GM10266 (cell line): ENCODE data around the gene SORL1-AS1.

Source experiments
- DNase-seq: peaks from one replicate; pipeline ENCODE4 v3.0.0; 2012; ENCODE audit errors: extremely low spot score
- TF ChIP-seq, protein P1 (sequence below): IDR thresholded peaks from 2 replicates; pipeline ENCODE4 v1.5.1; 2012; ENCODE audit warnings: mild to moderate bottlenecking, low read depth; ENCODE audit not compliant: control insufficient read depth, insufficient read depth; ENCODE audit errors: missing control alignments

Gene SORL1-AS1

DNA sequence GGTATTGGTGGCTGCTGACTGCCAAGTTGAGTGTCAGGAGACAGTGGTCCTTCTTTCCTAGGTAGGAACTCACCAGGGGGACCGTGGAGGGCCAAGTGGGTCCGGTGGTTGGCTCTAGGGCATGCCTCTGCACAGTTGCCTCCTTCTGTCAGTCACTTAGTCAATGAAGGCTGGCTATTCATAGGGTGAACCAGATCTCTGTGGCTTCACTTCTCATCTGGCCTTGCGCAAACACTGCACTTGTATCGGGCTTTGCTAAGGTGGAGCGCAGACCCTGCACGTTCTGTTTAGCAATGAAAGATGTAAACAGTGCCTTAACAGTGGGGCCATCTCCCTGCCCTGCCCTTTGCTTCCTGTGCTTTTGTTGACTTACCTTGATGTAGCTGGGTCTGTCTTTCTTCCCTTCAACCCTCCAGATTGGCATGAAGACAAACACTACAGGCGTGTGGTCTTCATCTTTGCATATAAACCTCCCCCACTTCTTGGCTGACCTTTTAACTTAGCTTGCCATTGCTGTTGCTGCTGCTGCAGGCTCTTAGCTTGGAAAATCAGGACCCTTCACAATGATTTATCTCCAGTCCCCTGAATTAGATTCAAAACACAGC lies 6.7 kb upstream of the SORL1-AS1 start:
- no peak for DNase-seq

GRCh38 chr11:121458551-121458950 lies 5.8 kb upstream of the SORL1-AS1 start:
- TF ChIP-seq, protein P1, sequence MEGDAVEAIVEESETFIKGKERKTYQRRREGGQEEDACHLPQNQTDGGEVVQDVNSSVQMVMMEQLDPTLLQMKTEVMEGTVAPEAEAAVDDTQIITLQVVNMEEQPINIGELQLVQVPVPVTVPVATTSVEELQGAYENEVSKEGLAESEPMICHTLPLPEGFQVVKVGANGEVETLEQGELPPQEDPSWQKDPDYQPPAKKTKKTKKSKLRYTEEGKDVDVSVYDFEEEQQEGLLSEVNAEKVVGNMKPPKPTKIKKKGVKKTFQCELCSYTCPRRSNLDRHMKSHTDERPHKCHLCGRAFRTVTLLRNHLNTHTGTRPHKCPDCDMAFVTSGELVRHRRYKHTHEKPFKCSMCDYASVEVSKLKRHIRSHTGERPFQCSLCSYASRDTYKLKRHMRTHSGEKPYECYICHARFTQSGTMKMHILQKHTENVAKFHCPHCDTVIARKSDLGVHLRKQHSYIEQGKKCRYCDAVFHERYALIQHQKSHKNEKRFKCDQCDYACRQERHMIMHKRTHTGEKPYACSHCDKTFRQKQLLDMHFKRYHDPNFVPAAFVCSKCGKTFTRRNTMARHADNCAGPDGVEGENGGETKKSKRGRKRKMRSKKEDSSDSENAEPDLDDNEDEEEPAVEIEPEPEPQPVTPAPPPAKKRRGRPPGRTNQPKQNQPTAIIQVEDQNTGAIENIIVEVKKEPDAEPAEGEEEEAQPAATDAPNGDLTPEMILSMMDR, result no peak
- DNase-seq, result no peak

More for the DNA sequence above, 6.7 kb upstream of the SORL1-AS1 start:
- TF ChIP-seq, protein P1, result no peak

DNA sequence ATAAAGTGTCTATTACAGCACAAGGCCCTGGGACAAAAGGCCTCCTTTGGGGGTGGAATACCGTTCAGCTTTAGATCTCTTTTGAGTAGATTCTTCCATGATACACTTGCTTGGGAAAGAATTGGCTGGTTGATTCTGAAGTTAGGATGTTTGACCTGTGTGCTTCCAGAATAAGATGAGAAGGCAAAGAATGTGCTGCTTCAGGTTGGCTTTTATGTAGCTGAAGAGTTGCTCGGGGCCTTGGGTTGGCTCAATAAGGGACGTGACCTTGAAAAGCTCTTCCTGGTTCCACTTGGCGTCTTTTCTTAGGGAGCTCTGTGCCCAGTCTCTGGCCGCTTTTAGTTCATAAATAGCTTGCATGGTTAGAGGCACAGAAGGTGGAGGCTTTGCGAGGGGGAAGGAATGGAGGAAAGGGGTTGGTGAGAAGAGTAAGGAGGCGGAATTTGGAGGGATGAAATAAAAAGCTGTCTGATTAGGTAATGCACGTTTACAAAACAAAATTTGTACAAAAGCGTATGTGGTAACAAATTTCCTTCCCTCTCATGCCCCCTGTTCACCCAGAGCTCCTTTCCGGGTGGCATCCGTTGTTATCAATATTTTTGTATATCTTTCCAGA lies 4.2 kb upstream of the SORL1-AS1 start:
- no peak for DNase-seq
- TF ChIP-seq, protein P1, result no peak

GRCh38 chr11:121456151-121456550 lies 3.4 kb upstream of the SORL1-AS1 start:
- DNase-seq, result no peak
- TF ChIP-seq, protein P1, result no peak

GRCh38 chr11:121455115-121455514 lies 2.3 kb upstream of the SORL1-AS1 start:
- TF ChIP-seq, protein P1, result no peak
- DNase-seq, result no peak

GRCh38 chr11:121453589-121454299 lies 977 bp upstream of the SORL1-AS1 start:
- DNase-seq, result no peak
- TF ChIP-seq, protein P1, result no peak

- TF ChIP-seq, protein P1, result peak; percentile 83
- peak; percentile 82 for DNase-seq
These were observed 670 bp downstream of the SORL1-AS1 start, which contains the start of gene SORL1 for GRCh38 chr11:121451986-121452608. Gene SORL1, plus strand, starts transcription at chr11:121452314. Its CDS starts 18 bp downstream, at chr11:121452332.
